Measurements from ENCODE around the gene CYP19A1.
"Not testable (repeated sequence)": the region's sequence is repeated elsewhere in the genome, so short reads cannot be mapped to it uniquely, and the experiment has no call there.

CYP19A1 gene

GRCh38 chr15:51201581-51201980 is 136.8 kb downstream of the CYP19A1 start:
- no peak for DNase-seq

- no peak for DNase-seq
These were observed 137.6 kb downstream of the CYP19A1 start for GRCh38 chr15:51200792-51201191.

GRCh38 chr15:51199541-51199940 is 138.9 kb downstream of the CYP19A1 start:
- DNase-seq, result no peak

GRCh38 chr15:51198701-51199232 is 139.6 kb downstream of the CYP19A1 start:
- DNase-seq, result no peak

- DNase-seq, result no peak
These were observed 142.9 kb downstream of the CYP19A1 start for GRCh38 chr15:51195459-51195858.

- DNase-seq, result no peak
These were observed 144.4 kb downstream of the CYP19A1 start for GRCh38 chr15:51193979-51194378.

- DNase-seq, result no peak
These were observed 144.9 kb downstream of the CYP19A1 start for GRCh38 chr15:51193526-51193925.

- DNase-seq, result peak; percentile 37 to 61
These were observed 145.7 kb downstream of the CYP19A1 start for GRCh38 chr15:51192521-51193280.

- DNase-seq, result no peak
These were observed 146.6 kb downstream of the CYP19A1 start for GRCh38 chr15:51191766-51192165.

- DNase-seq, result no peak
These were observed 147.2 kb downstream of the CYP19A1 start for GRCh38 chr15:51191072-51191670.

GRCh38 chr15:51190424-51191068 is 147.8 kb downstream of the CYP19A1 start:
- DNase-seq, result no peak

- no peak for DNase-seq
These were observed 148.6 kb downstream of the CYP19A1 start for GRCh38 chr15:51189669-51190385.

- DNase-seq, result not testable (repeated sequence)
These were observed 149.6 kb downstream of the CYP19A1 start for GRCh38 chr15:51188791-51189190.

- no peak for DNase-seq
These were observed 151.5 kb downstream of the CYP19A1 start for GRCh38 chr15:51186891-51187290.

- DNase-seq, result no peak
These were observed 152.2 kb downstream of the CYP19A1 start for GRCh38 chr15:51186181-51186705.

- DNase-seq, result no peak
These were observed 152.9 kb downstream of the CYP19A1 start for GRCh38 chr15:51185213-51186159.

- DNase-seq, result no peak
These were observed 153.8 kb downstream of the CYP19A1 start for GRCh38 chr15:51184627-51185026.

- DNase-seq, result no peak
These were observed 155.3 kb downstream of the CYP19A1 start for GRCh38 chr15:51183076-51183475.

GRCh38 chr15:51181905-51182304 is 156.5 kb downstream of the CYP19A1 start:
- no peak for DNase-seq

GRCh38 chr15:51181221-51181620 is 157.2 kb downstream of the CYP19A1 start:
- no peak for DNase-seq

GRCh38 chr15:51180534-51180933 is 157.9 kb downstream of the CYP19A1 start:
- no peak for DNase-seq

- DNase-seq, result no peak
These were observed 158.4 kb downstream of the CYP19A1 start for GRCh38 chr15:51180011-51180410.

Measured in activated CD4-positive, alpha-beta T cell treated with anti-CD3 and anti-CD28 coated beads for 4 hours (primary cell).